HCT116 (cell line): ENCODE data around the gene EPHB3. TPM values are rescaled to one million over a fixed set of nuclear protein-coding genes. Genes with fewer than 3 reads are reported as not detected.
A peak's percentile ranks its signal among the peaks of the same experiment; 100 is the strongest.

Experiments used
- ATAC-seq: fragments of 200-7000 bp; cut with Tn5 transposase; 2 replicates; pipeline ENCODE4 v1.9.1; 2020; ENCODE audit warnings: mild to moderate bottlenecking, moderate library complexity
- BruUV-seq: library from RNA; stranded (reverse); fragments of 400-500 nt; replicated peaks from 2 replicates; lab custom pipeline; 2021; lab: Mats Ljungman, UMichigan
- CTCF ChIA-PET: fragments of 300-600 bp; sonication (Branson Sonifier 250); formaldehyde crosslinking; loops from one replicate; lab custom pipeline; 2021; ENCODE audit warnings: antibody characterized with exemption; lab: Charles Lee
- POLR2A ChIA-PET: fragments of 300-600, 350-600 bp; sonication (Branson Sonifier 250); formaldehyde crosslinking; loops from one replicate; lab custom pipeline; 2021; ENCODE audit warnings: antibody characterized with exemption; lab: Charles Lee
- RAD21 ChIA-PET, 2 experiments: fragments of 300-600 bp; sonication (Branson Sonifier 250); formaldehyde crosslinking; loops; one replicate each; lab custom pipeline; 2023; ENCODE audit warnings: low total read pairs in 2 of 2; ENCODE audit not compliant: uncharacterized antibody in 2 of 2, unreplicated experiment in 2 of 2, low non-redundant PET in 1 of 2; lab: Charles Lee
- DNase-seq: peaks from one replicate; pipeline ENCODE4 v3.0.0-alpha.2; 2010; ENCODE audit warnings: low read depth, low spot score
- H2AFZ ChIP-seq: fragments of 200-600 bp; shearing (Covaris generic), sonication (generic); 2 replicates; pipeline ENCODE4 v1.6.1; 2017; ENCODE audit warnings: low read depth, mixed run types, mixed read lengths, antibody characterized with exemption, low read length; ENCODE audit not compliant: poor library complexity, severe bottlenecking
- H3K27ac ChIP-seq: 2 replicates; pipeline ENCODE4 v1.5.1; 2012; ENCODE audit warnings: low read depth, low read length
- H3K27me3 ChIP-seq: fragments of 200-600 bp; sonication (generic); 2 replicates; pipeline ENCODE4 v1.6.1; 2016; ENCODE audit warnings: mixed run types, low read length, mixed read lengths; ENCODE audit not compliant: insufficient read depth
- H3K36me3 ChIP-seq, 2 experiments: fragments of 200-500 bp in 1 of 2; fragments of 200-600 bp in 1 of 2; sonication (Bioruptor generic) in 1 of 2; sonication (generic) in 1 of 2; 2 replicates each; pipeline versions ENCODE4 v1.5.1 to v1.6.1; 2014 to 2016; ENCODE audit warnings: low read length in 2 of 2, inconsistent platforms in 1 of 2, mixed read lengths in 1 of 2, mixed run types in 1 of 2; ENCODE audit not compliant: insufficient read depth in 2 of 2, control insufficient read depth in 1 of 2
- H3K4me1 ChIP-seq, 2 experiments: fragments of 200-600 bp in 1 of 2; sonication (generic) in 1 of 2; 2 replicates each; pipeline versions ENCODE4 v1.5.1 to v1.6.1; 2012 to 2017; ENCODE audit warnings: low read length in 2 of 2, inconsistent platforms in 1 of 2, mild to moderate bottlenecking in 1 of 2, mixed read lengths in 1 of 2, mixed run types in 1 of 2, moderate library complexity in 1 of 2; ENCODE audit not compliant: insufficient read depth in 2 of 2, control insufficient read depth in 1 of 2
- H3K4me2 ChIP-seq: fragments of 200-600 bp; sonication (generic); 2 replicates; pipeline ENCODE4 v1.6.1; 2017; ENCODE audit warnings: mixed run types, low read length, mixed read lengths
- H3K4me3 ChIP-seq, 2 experiments: fragments of 200-600 bp in 1 of 2; sonication (generic) in 1 of 2; replicated peaks in 1 of 2; 2 replicates each; pipeline ENCODE4 v1.5.1; 2011 to 2016; ENCODE audit warnings: low read length in 2 of 2, control low read depth in 1 of 2, low read depth in 1 of 2, mild to moderate bottlenecking in 1 of 2, mixed read lengths in 1 of 2, mixed run types in 1 of 2
- H3K79me2 ChIP-seq: fragments of 200-600 bp; sonication (generic); 2 replicates; pipeline ENCODE4 v1.6.1; 2017; ENCODE audit warnings: mild to moderate bottlenecking, mixed run types, low read length, moderate library complexity, mixed read lengths; ENCODE audit not compliant: insufficient read depth
- H3K9ac ChIP-seq: fragments of 200-600 bp; sonication (generic); 2 replicates; pipeline ENCODE4 v1.6.1; 2016; ENCODE audit warnings: low read length, mixed read lengths
- H3K9me2 ChIP-seq: fragments of 200-600 bp; sonication (generic), shearing (Covaris generic); 2 replicates; pipeline ENCODE4 v1.6.1; 2017; ENCODE audit warnings: mixed run types, mild to moderate bottlenecking, moderate library complexity; ENCODE audit not compliant: insufficient read depth
- H3K9me3 ChIP-seq, 2 experiments: fragments of 200-500 bp in 1 of 2; fragments of 200-600 bp in 1 of 2; sonication (Bioruptor generic) in 1 of 2; sonication (generic) in 1 of 2; 2 replicates each; pipeline ENCODE4 v1.6.1; 2014 to 2017; ENCODE audit warnings: low read length in 2 of 2, mixed read lengths in 2 of 2, inconsistent platforms in 1 of 2, low read depth in 1 of 2, mild to moderate bottlenecking in 1 of 2, mixed run types in 1 of 2, moderate library complexity in 1 of 2; ENCODE audit not compliant: control insufficient read depth in 1 of 2, insufficient read depth in 1 of 2
- H4K20me1 ChIP-seq: fragments of 200-600 bp; sonication (generic), shearing (Covaris generic); 2 replicates; pipeline ENCODE4 v1.6.1; 2017; ENCODE audit warnings: mixed run types, mild to moderate bottlenecking, moderate library complexity; ENCODE audit not compliant: insufficient read depth
- CBX3 ChIP-seq: IDR thresholded peaks from 2 replicates; pipeline ENCODE4 v1.6.1; 2012; ENCODE audit warnings: low read depth
- EZH2phosphoT487 ChIP-seq: fragments of 200-600 bp; IDR thresholded peaks from 2 replicates; pipeline ENCODE4 v1.6.1; 2018; ENCODE audit warnings: antibody characterized with exemption, borderline replicate concordance
- FOSL1 ChIP-seq: IDR thresholded peaks from 2 replicates; pipeline ENCODE4 v1.6.1; 2012; ENCODE audit warnings: low read depth
- JUND ChIP-seq: IDR thresholded peaks from 2 replicates; pipeline ENCODE4 v1.6.1; 2012
- POLR2A ChIP-seq: IDR thresholded peaks from 2 replicates; pipeline ENCODE4 v1.7.0; 2011; ENCODE audit warnings: borderline replicate concordance; ENCODE audit not compliant: insufficient read depth, insufficient read length; ENCODE audit errors: extremely low read depth
- POLR2AphosphoS5 ChIP-seq: IDR thresholded peaks from 2 replicates; pipeline ENCODE4 v1.6.1; 2011; ENCODE audit warnings: mild to moderate bottlenecking, low read depth, low read length, moderate library complexity
- RAD21 ChIP-seq: IDR thresholded peaks from 2 replicates; pipeline ENCODE4 v1.6.1; 2012; ENCODE audit warnings: low read depth, mild to moderate bottlenecking
- SP1 ChIP-seq: IDR thresholded peaks from 2 replicates; pipeline ENCODE4 v1.6.1; 2012; ENCODE audit warnings: low read depth
- SRF ChIP-seq: IDR thresholded peaks from 2 replicates; pipeline ENCODE4 v1.6.1; 2012; ENCODE audit warnings: low read depth
- TCF7L2 ChIP-seq: IDR thresholded peaks from 2 replicates; pipeline ENCODE4 v1.7.0; 2011; ENCODE audit warnings: borderline replicate concordance, inconsistent platforms; ENCODE audit not compliant: insufficient read depth, insufficient read length; ENCODE audit errors: extremely low read depth
- ZFX ChIP-seq: fragments of 450-650 bp; IDR thresholded peaks from 2 replicates; pipeline ENCODE4 v1.6.1; 2017
- ZNF274 ChIP-seq: fragments of 200-500 bp; sonication (Bioruptor generic); IDR thresholded peaks from 2 replicates; pipeline ENCODE4 v1.6.1; 2014; ENCODE audit warnings: mild to moderate bottlenecking, low read depth, low read length, inconsistent platforms
- intact Hi-C: fragments of 100-400 bp; cut with micrococcal nuclease; formaldehyde crosslinking; loops from 2 replicates; pipeline ENCODE4 v1.10.0; 2022
- total RNA-seq: library from RNA; stranded (reverse); gene quantifications from one replicate; pipeline ENCODE4 v1.2.1, GENCODE V29; 2021; ENCODE audit not compliant: unreplicated experiment
- TF ChIP-seq, protein P1 (sequence below): IDR thresholded peaks from 2 replicates; pipeline ENCODE4 v1.6.1; 2012
- TF ChIP-seq, protein P2 (sequence below): IDR thresholded peaks from 2 replicates; pipeline ENCODE4 v1.6.1; 2011; ENCODE audit warnings: mild to moderate bottlenecking, low read length, moderate library complexity; ENCODE audit not compliant: insufficient replicate concordance; ENCODE audit errors: extremely low read depth

Gene EPHB3
- total RNA-seq, 1 experiment from 2014 or later, result 6.5 TPM

DNA sequence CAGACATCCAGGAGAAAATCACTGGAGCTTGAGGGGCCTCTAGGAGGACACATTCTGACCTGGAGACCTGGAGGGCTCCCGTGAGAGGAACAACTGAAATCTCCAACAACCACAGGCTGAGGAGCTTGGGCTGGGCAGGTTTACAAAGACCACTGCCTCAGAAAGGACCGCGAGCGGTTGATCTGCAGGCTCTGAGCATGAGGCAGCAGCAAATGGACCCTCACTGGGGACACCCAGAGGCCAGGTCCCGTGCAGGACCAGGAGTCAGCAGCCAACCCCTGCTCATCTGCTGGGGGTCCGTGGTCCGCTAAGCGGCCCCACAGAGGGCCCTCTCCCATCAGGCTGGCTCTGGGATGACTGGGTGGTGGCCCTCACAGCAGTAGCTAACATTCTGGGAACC is 10.5 kb upstream of the EPHB3 start:
- Histone ChIP-seq H3K9me3 (no peaks in the 10 kb centered on the region), H4K20me1 (no peaks in the 10 kb centered on the region), H3K4me3 (no peak overlapping the region), H3K4me1 (no peaks in the 10 kb centered on the region), H3K27ac (no peak overlapping the region), H3K79me2 (no peaks in the 10 kb centered on the region), H2AFZ (no peak overlapping the region), H3K27me3 (no peaks in the 10 kb centered on the region), H3K9ac (no peak overlapping the region), H3K36me3 (no peaks in the 10 kb centered on the region), H3K4me2 (no peak overlapping the region), H3K9me2 (no peaks in the 10 kb centered on the region)
- CTCF ChIA-PET, result interaction anchor here (1.1 to 1.4 kb wide), 2 partner anchors 180 to 227 kb away, joined by 3 to 4 read pairs; no protein-coding TSS in a partner anchor
- ATAC-seq (no peak), DNase-seq (no peak)
- TF ChIP-seq RAD21, result no peak
- no peak for TF ChIP-seq FOSL1
- TF ChIP-seq SRF, result no peak
- TF ChIP-seq JUND, result no peak
- TF ChIP-seq SP1, result no peak
- TF ChIP-seq EZH2phosphoT487, result no peak
- no peak for TF ChIP-seq CBX3
- TF ChIP-seq POLR2A, result no peak
- intact Hi-C loops, result no loop called here
- POLR2A ChIA-PET, result no interaction called here
- RAD21 ChIA-PET, result no interaction called here
- no TSS peak for BruUV-seq

DNA sequence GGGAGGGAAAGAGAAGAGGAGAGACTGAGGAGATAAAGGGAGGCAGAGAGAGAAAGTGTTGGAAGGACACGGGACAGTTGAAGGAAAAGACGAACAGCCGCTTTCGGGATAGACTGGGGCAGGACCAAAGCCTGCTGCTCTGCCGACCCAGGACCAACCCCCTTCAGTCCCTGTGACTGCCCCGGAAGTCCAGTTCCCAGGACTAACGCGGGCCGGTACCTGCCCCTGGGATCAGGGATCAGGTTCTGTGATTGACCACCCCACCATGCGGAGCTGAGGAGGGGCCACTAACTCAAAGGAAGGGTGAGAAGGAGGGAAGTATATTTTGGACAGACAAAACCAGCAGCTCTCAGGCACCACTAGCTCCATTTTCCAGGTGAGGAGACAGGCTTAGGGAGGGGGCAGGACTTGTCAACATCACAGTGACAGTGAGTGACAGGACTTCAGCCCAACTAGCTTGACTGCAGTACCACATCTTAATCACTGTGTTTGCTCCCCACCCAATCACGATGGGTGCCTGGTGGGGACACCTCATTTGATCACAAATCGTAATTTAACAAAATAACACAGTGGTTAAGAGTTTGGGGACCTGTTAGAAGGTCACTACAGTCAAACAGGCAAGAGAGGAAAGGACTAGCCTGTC is 9.8 kb upstream of the EPHB3 start:
- DNase-seq (no peak), ATAC-seq (peak; percentile 44; the same call in 1 of the 2 replicates)
- Histone ChIP-seq H3K27me3 (no peaks in the 10 kb centered on the region), H3K9ac (no peak overlapping the region), H3K9me2 (no peaks in the 10 kb centered on the region), H3K36me3 (no peaks in the 10 kb centered on the region), H2AFZ (no peak overlapping the region), H4K20me1 (no peaks in the 10 kb centered on the region), H3K79me2 (no peaks in the 10 kb centered on the region), H3K9me3 (no peaks in the 10 kb centered on the region), H3K27ac (no peak overlapping the region), H3K4me1 (no peaks in the 10 kb centered on the region), H3K4me3 (no peak overlapping the region), H3K4me2 (no peak overlapping the region)
- BruUV-seq, result no TSS peak
- POLR2A ChIA-PET, result no interaction called here
- CTCF ChIA-PET, result interaction anchor here (1.0 to 1.4 kb wide), 3 partner anchors 180 to 227 kb away, joined by 3 to 4 read pairs (median 3); partner anchors contain the start of genes CLCN2 and POLR2H
- no peak for TF ChIP-seq POLR2AphosphoS5
- TF ChIP-seq SP1, result no peak
- no peak for TF ChIP-seq SRF
- TF ChIP-seq, protein P1, sequence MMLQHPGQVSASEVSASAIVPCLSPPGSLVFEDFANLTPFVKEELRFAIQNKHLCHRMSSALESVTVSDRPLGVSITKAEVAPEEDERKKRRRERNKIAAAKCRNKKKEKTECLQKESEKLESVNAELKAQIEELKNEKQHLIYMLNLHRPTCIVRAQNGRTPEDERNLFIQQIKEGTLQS, result no peak
- TF ChIP-seq ZNF274, result no peak
- TF ChIP-seq CBX3, result no peak
- TF ChIP-seq TCF7L2, result no peak
- TF ChIP-seq ZFX, result no peak
- TF ChIP-seq POLR2A, result no peak
- TF ChIP-seq, protein P2, sequence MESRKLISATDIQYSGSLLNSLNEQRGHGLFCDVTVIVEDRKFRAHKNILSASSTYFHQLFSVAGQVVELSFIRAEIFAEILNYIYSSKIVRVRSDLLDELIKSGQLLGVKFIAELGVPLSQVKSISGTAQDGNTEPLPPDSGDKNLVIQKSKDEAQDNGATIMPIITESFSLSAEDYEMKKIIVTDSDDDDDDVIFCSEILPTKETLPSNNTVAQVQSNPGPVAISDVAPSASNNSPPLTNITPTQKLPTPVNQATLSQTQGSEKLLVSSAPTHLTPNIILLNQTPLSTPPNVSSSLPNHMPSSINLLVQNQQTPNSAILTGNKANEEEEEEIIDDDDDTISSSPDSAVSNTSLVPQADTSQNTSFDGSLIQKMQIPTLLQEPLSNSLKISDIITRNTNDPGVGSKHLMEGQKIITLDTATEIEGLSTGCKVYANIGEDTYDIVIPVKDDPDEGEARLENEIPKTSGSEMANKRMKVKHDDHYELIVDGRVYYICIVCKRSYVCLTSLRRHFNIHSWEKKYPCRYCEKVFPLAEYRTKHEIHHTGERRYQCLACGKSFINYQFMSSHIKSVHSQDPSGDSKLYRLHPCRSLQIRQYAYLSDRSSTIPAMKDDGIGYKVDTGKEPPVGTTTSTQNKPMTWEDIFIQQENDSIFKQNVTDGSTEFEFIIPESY, result no peak
- intact Hi-C loops, result no loop called here
- RAD21 ChIA-PET, result no interaction called here
